Adipose tissue (tissue), 3 donors: ENCODE results near the gene ANKRD55. TPM values are rescaled to one million over a fixed set of nuclear protein-coding genes. Genes with fewer than 3 reads are reported as not detected.

Experiments used
- H3K27ac ChIP-seq: one replicate; pipeline ENCODE4 v1.5.1; 2013; ENCODE audit warnings: low read depth, low read length
- WGBS, 3 donors: extraction: QIAGEN DNeasy Blood & Tissue Kit; methylation state at CpG; one replicate each; pipeline ENCODE4 v1.1.7; 2013; 5-methylcytosine and 5-hydroxymethylcytosine counted together
- polyA plus RNA-seq, 3 donors: library from polyadenylated mRNA; stranded (reverse); fragments of 200-250 nt; gene quantifications; one replicate each; pipeline ENCODE4 v1.2.3, GENCODE V29; 2013
- donor health status: healthy with polysubstance abuse.
- donor health status: Bipolar disorder and iron deficiency.
- donor health status: healthy.

Gene ANKRD55
- polyA plus RNA-seq, 3 donors: 0.07 to 0.34 (median 0.20) TPM

DNA sequence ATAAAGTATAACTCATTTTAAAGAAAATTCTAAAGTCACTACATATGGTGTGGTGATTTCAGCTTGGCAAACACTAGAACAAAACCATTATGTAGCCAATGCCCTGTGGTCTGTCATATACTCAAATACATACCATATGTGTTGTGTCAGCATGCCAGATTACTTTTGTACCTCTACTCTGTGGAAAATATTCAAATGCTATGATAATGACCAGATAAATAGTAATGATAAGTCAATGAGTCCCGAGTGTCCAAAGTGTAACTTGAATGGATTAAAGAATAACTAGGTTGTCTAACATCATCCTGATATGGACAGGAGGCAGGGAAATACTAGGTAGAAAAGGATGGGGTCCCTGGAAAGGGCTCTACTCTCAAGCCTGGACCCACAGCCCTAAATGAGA is 180.4 kb downstream of the ANKRD55 start:
- WGBS, 3 donors: 21 to 97% (median 88%) methylated on average over 1 of the region's 1 CpG
- no peak overlapping the region for H3K27ac ChIP-seq

- H3K27ac ChIP-seq: no peak overlapping the region
- WGBS, 3 donors: 12 to 28% (median 15%) methylated on average over 1 of the region's 1 CpG
Observed at GRCh38 chr5:56050551-56051255, 182.4 kb downstream of the ANKRD55 start.

Other genes with a start within 250 kb of the ANKRD55 start
- gene IL6ST, start 238.4 kb downstream of the ANKRD55 start, polyA plus RNA-seq: 10 to 100 TPM; 17.6 to 75.5 (median 61.9) TPM